ENCODE data around the gene CIDEB.
A peak's percentile ranks its signal among the peaks of the same experiment; 100 is the strongest.
"Not testable (repeated sequence)": the region's sequence is repeated elsewhere in the genome, so short reads cannot be mapped to it uniquely, and the experiment has no call there.

CIDEB gene

DNA sequence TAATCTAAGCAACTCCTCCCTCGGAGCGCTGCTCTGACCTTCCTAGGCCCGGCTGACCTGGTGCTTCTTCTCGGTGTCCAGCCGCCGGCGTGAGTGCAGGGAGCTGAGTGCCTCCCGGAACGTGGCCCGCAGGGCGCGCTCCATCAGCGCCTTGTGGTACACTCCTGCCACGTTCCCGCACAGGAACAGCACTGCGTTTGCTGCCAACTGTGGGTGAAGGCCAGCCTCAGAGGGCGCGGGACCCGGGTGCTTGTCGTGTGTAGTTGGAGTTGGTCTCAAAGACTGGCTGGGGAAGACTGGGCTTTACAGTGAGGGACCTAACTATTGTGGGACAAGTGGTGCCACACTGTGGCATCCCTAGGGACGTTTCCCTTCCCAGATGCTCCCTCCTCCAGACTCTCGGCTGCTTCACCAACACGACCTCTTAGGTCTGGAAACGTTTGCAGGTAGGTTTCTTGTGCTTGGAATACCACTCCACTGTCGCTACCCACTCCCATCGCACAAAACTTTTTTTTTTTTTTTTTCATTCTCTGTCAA lies 24.0 kb upstream of the CIDEB start:
- no peak for DNase-seq

DNA sequence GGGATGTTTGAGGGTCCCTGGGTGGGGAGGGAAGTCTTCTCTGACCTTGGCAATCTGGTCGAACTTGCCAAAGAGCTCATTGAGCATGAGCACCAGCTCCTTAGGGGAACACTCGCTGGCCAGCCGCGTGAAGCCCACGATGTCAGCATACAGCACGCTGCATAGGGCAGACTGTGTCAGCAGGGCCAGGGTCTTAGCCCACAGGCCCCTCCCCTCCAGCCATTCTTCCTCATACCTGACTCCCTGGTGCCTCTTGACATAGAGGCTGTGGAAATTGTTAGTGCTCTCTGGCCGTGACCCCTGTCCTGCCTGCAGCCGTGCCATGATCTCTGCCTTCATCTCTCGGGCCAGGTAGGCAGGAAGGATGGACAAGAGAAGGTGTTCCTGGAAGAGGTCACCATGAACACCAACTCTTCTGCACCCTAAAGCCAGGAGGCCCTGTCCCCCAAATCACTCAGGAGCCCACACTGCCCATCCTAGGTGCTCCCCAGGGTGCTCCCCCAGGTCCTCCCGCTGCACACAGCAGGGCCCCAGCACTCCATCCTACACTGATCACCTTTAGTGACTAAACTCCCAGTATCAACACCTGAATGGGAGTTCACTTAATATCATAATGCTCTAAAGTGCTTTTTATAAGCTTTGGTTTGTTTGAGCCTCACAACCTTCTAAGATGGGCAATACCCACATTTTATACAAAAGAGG lies 23.3 kb upstream of the CIDEB start:
- no peak for DNase-seq

DNA sequence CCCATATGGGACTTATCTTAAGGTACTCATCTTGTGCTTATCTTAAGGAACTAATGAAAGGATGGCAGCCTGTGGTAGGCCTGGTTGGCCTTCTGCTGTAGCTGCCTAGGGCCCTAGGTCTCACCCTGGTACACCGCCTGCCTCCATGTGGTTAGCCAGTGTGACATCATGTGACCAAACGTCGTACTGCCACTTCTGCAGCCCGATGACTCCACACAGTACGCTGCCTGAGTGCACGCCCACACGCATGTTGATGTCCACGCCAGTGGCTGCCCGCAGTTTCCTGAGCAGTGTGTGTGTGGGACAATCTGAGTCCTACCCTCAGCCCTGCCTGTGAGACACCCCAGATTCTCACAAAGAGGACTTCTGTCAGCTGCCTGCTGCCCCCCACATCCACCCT lies 22.0 kb upstream of the CIDEB start:
- DNase-seq = no peak

DNA sequence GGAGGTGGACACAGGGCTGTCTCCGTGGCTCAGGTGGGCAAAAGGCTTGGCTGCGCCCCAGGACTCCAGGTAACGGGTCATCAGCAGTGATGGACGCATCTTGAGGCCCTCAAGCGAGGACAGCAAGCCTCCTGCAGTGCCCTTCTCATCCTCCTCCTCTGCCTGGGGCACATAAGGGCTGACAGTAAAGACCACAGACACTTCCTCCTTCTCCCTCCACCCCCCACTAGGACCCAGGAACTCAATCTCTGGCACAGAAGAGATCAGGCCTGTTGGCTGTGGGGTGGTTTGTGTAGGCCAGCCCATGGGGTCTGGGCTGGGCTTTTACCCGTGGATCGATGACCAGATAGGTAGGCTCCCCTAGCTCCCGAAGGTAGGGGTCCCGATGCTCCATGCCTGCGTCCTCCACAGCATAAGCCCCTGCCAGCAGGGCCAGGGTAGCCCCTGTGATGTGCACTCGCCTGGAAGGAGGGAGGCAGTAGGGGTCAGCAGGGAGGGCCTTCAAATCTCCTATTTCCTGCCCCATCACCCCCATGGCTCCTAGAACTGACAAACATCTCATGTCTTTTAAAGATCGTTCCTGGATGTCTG lies 21.4 kb upstream of the CIDEB start:
- no peak for DNase-seq

DNA sequence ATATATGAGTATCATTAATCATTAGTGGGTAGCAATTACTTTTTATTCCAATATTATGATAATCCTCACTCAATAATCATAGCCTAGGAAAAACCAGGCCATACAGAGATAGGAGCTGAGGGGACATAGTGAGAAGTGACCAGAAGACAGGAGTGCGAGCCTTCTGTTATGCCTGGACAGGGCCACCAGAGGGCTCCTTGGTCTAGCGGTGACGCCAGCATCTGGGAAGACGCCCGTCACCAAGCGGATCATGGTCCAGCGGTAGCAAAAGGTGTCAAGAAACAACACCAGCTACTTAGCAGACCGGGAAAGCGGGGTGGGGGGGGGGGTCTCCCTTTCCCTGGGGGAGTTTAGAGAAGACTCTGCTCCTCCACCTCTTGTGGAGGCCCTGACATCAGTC lies 20.1 kb upstream of the CIDEB start:
- not testable (repeated sequence) for DNase-seq

DNA sequence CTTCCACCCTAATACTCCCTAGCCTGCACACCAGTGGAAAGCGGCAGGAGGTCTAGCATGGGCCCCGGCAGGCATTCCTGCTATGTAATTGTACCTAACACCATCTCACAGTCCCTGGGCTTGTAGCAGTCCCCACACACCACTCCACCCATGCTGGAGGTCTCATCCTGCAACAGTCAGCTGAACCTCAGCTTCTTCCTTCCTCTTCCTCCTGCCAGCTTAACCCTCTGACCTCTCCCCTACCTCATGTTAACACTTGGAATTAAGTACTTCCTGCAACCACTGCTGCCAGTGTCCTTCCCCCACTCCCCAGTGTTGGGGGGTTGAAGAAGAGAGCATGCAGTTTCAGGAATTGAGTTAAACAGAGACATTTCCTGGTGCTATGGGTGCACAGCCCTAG lies 19.5 kb upstream of the CIDEB start:
- DNase-seq = no peak

DNA sequence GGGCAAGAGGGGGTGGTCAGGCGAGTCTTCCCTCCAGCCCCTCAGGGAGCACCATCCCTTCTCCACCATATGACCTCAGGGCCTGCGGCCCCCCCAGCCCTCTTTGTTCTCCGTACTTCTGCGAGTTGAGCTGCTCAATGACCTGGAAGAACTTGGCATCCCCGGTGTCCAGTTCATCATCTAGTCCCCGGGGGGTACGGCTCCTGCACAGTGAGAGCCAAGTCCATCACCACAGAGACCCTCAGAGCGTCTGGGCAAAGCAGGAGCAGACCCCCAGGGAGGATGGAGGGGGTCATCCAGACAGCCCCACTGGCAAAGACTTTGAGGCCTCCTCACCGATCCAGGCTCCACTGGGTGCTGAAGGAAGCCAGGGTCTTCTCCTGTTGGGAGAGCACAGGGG lies 18.2 kb upstream of the CIDEB start:
- no peak for DNase-seq

DNA sequence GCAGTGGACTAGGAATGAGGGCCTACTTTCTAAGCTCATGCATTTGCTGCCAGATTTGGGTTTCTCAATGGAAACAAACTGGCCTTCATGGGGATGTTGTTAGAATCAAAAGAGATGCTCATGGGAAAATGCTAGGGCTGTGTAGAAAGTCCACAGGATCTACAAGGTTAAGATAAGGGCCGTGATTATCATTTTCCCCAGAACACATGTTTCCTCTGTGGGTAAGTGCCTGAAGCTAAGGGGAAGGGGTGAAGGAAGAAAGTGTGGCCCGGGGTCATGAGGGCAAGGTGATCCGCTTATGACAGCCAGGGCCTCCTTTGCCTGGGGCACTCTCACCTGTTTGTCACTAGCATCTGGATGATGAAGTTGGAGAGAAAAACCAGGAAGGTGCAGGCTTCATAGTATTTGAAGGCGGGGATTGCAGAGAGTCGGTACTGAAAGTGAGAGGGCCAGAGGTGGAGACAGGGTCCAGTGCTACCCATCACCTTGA lies 17.3 kb upstream of the CIDEB start:
- no peak for DNase-seq

DNA sequence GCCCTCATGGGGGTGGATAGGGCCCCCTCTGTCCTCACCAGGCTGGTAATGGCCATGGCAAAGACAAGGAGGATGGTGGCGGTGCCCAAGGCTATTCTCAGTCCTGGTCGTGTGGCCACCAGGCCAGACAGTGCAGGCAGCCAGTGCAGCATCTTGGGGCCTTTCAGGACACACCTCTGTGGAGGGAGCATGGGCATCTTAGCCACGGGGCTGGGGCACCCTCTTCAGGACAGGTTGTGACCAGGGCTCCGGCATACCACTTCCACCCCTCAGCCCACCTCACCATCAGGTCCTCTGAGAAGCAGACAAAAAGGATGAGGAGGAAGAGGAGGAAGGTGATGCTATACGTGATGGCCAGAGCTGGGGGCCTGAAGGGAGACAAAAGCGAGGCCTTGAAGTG lies 16.2 kb upstream of the CIDEB start:
- no peak for DNase-seq

DNA sequence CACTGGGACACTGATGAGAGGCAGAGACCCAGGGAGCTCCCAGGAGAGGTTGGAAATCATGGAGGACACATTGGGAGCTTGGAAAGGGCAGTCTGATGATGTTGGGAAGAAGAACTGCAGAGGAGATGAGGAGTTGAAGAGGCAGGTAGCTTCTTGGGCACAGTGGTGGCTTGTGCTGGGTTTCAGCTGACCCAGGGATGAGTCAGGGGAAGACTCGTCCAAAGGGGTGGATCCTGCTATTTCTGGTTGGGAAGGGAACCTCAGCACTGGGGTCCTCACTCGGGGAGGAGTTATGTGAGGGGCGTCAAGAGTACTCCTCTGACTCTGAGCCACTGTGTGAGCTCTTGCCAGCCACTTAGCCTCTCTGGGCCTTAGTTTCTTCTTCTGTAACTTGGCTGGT lies 15.6 kb upstream of the CIDEB start:
- DNase-seq = no peak

DNA sequence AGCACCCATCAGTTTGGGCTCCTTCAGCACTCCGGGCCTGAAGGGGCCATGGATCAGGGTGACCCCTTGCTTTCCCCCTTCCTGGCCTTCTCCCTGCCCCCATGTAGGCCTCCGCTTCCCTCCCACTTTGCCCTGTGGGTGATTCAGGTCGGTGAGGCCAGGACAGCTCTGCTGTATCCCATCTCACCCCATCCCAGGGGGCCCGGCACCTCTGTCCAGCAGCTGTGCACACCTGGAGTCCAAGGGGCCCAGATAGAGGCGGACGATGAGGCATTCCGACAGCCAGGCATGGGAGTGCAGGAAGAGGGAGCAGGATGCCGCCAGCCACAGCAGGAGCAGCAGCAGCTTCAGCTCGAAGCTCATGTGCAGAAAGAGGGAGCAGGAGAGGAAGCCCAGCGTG lies 14.9 kb upstream of the CIDEB start:
- DNase-seq = no peak

DNA sequence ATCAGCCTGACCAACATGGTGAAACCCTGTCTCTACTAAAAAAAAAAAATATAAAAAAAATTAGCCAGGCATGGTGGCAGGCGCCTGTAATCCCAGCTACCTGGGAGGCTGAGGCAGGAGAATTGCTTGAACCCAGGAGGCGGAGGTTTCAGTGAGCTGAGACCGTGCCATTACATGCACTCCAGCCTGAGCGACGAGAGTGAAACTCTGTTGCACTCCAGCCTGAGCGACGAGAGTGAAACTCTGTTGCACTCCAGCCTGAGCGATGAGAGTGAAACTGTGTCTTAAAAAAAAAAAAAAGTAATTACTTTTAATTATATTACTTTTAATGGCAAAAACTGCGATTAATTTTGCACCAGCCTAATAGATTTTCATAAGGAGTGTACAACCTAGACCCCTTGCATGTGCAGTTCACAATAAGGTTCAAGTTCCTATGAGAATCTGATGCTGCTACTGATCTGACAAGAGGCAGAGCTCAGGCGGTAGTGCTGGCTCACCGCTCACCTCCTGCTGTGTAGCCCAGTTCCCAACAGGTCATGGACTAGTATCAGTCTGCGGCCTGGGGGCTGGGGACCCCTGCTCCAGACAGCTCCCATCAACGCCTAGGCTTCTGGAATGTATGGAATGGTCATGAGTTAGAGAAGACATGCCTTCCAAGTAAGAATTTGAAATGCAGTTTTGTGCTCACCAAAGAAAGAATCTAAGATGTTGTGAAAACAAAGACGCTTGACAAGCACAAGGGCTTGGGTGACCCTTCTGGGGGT lies 13.6 kb upstream of the CIDEB start:
- no peak for DNase-seq

DNA sequence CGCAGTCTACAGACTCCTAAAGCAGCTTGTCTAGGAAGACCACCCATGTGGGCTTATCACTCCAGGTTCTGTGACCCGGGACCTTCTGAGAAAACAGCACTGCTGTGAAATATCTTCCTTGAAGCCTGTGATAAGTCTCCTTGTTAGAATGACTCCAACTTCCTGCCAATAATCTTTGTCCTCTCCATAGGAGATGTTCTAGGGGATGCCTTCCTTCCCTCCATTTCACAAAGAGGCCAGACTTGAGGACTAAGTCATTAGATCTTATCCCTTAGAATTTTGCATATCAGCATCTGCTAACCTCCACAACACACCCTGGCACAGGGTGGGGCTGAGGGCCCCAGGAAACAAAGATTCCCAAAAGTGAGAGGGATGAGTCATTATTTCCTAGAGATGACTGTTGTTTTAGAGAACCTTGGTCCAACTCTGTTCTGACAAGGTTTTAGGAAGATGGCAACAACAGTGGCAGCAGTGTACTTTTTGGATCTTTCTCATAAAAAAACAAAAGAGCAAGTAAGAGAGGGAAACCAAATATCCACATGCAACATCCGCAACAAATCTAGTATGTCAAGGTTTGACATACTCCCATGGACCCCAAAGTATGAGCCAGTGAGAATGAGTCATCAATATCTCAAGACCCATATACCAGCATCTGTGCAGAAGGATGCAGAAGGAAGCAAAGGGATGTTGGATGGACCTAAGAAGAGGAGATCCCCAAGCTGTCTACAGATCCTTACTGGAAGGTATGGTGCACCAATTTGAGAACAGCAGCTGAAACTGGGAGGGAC lies 9.6 kb upstream of the CIDEB start:
- no peak for DNase-seq

DNA sequence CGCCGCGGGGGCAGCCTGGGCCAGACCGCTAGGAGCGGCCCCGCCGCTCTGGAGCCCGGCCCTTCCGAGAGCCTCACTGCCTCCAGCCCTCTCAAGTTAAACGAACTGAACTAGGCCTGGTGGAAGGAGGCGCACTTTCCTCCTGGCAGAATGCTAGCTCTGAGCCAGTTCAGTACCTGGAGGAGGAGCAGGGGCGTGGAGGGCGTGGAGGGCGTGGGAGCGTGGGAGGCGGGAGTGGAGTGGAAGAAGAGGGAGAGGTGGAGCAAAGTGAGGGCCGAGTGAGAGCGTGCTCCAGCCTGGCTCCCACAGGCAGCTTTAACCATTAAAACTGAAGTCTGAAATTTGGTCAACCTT lies 8.8 kb upstream of the CIDEB start:
- DNase-seq = no peak

DNA sequence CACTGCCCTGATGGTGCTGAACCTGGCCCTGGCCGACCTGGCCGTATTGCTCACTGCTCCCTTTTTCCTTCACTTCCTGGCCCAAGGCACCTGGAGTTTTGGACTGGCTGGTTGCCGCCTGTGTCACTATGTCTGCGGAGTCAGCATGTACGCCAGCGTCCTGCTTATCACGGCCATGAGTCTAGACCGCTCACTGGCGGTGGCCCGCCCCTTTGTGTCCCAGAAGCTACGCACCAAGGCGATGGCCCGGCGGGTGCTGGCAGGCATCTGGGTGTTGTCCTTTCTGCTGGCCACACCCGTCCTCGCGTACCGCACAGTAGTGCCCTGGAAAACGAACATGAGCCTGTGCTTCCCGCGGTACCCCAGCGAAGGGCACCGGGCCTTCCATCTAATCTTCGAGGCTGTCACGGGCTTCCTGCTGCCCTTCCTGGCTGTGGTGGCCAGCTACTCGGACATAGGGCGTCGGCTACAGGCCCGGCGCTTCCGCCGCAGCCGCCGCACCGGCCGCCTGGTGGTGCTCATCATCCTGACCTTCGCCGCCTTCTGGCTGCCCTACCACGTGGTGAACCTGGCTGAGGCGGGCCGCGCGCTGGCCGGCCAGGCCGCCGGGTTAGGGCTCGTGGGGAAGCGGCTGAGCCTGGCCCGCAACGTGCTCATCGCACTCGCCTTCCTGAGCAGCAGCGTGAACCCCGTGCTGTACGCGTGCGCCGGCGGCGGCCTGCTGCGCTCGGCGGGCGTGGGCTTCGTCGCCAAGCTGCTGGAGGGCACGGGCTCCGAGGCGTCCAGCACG lies 8.2 kb upstream of the CIDEB start:
- no peak for DNase-seq

DNA sequence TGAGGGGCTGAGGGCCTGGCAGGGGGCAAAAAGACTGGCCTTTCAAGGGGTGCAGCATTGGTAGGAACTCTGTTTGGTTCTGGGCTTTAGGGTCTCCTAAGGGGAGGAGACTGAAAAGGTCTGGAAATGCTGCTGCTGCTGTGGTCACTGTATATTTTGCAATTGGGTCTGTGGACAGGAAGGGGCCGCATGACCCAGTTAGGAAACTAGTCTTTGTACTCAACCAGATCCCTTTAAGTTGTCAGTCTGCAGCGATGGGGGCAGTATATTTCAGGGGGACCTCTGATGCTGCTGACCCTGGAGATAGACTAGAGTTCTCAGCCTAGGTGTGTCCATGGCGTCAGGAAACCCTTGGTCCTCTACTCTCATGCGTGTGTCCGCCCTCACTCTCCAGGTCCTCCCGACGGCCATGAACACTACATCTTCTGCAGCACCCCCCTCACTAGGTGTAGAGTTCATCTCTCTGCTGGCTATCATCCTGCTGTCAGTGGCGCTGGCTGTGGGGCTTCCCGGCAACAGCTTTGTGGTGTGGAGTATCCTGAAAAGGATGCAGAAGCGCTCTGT lies 7.5 kb upstream of the CIDEB start:
- DNase-seq = no peak

DNA sequence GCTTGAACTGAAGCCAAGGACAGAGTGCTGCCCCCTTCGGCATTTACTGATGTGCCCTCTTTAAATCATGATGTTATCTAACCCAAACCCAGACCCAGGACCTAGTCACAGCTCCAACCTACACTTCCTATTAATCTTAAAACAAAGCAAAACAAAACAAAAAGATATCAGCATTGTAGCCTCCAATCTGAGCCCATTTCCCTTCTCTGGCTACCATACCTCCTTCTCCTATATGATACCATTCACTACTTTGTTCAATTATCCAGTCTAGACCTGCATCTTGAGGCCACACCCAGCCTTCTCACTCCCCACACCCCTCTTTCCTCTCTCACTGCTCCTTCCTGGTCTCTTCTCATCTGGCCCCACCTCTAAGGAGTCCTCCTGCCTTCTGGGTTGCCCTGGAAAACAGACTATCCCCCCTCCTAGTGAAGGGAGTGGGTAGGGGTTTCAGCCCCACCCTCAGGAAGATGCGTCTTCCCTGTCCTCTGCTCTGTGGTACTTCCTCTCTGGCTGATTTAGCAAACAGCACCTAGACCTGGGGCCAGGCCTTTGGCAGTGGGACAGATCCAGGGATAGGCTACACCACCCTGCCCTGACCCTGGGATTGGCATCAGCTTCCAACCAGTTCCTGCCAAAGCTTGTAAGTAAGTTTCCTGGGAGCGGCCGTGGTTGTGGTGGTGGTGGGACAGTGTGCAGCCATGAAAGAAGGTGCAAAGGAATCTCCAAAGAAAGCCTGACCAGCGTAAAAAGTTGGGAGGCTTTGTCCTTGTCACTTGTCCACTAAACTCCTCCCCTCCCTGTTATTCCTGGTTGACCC lies 6.8 kb upstream of the CIDEB start:
- DNase-seq = no peak

DNA sequence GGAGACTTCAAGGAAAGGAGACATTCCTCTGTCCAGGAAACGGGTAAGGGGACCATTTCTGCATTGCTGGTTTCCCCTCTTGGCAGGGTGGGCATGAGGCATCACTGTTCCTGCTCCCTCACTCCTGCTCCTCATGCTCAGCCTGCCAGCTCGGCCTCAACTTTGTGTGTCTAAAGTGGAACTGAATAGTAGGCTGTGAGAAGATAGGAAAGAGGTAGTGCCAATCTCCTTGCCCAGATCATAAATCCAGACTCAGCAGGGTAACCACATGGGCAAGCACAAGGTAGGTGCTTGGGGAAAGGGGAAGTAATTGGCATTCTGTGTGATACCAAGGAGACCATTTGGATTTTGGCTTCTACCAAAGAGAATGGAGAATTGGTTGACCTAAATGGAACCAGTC lies 6.1 kb upstream of the CIDEB start:
- DNase-seq = no peak

DNA sequence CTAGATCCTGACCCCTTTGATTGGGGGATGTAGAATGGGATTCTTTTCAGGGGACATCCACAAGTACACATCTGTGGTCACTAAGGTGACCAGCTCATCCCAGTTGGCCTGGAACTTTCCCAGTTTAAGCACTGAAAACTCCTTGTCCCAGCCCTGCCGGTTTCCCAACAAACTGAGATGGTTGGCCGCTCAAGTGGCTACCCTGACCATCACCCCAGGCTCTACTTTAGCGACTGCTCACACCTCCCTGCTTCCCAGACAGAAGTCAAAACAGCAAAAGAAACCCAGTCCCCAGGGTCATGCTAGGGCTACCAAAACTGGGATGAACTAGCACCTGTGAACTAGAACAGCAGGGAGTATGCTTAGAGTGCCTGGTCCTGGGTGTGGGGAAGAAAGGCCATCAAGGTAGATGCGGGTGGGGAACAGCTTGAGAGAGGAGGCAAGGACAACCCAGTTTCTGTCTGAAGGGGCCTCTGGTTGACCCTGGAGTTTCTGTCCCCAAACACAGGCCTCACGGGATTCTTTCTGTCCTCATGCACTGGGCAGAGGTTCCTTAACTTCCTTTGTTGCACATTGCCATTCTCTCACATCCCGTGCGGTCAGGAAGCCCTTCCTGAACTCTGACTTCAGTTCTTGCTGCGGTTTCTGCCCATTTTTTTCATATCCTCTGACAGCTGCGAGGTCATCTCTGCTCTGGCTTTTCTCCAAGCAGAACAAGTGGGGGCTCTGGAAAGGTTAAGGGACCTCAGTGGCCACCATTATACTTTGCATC lies 5.1 kb upstream of the CIDEB start:
- peak; percentile 38 for DNase-seq

All from right hindlimb (tissue), 1 donor.